T-helper 2 cell (primary cell): ENCODE data around the gene ZNF385C.

Source experiments
- DNase-seq, 5 experiments: peaks; one replicate each; pipeline versions ENCODE4 v3.0.0 to v3.0.0-alpha.2; 2012 to 2022

The ZNF385C gene

DNA sequence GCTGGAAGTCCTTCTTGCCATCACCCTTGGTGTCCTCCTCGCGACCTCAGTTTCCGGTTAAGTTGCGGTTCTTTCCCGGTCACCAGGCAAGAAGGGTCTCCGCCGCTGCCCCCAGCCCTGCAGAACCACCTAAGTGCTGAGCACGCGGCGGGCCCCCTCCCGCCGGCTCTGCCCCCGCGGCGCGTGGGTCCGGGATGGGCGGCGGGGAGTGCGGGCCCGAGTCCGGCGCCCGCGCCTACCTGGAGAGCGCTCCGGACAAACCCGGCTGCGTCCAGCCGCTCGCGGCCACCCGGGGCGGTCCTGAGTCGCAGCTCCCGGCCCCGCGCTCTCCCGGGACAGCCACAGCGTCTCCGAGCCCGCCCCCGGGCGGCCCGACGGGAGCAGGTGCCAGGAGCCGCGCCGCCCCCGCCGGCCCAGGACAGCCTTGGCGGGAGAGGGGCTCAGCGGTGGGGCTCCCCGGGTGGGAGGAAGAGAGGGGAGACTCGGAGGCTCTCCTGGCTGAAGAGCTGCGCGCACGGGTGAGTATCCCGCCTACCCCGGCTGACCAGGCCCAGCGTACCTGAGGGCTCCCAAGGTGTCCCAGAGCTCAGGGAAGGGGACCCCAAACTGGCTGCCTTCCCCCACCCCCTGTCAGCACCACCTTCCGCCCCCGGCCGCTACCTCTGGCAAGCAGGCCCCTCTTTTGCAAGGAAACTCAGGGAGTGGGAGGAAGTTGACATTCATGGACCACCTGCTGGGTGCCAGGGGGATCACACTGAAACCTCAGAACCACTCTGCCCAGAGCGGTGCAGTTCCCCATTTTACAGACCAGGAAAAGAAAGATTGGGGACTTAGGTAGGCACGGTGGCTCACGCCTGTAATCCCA lies 25.7 kb downstream of the ZNF385C start:
- DNase-seq: no peak

DNA sequence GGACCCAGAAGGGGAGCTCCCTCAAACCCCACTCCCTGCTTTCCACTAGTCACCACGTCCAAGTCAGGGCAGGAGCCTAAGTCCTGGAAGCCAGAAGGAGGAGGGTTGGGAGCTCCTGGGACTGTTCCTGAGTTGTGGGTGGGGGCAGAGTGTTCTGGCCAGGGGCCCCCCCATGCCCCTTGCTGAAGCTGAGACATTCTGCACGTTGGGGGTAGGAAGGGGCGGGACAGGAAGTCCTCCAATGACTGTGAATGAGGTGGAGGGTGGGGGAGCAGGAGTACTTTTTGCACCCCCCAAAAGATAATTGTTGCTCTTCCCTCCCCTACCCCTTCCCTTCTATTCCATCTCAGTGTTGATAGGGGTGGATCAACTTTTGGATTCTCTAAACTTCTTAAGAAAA lies 26.5 kb downstream of the ZNF385C start:
- peak in 1 of 5 experiments; percentile 28 for DNase-seq

DNA sequence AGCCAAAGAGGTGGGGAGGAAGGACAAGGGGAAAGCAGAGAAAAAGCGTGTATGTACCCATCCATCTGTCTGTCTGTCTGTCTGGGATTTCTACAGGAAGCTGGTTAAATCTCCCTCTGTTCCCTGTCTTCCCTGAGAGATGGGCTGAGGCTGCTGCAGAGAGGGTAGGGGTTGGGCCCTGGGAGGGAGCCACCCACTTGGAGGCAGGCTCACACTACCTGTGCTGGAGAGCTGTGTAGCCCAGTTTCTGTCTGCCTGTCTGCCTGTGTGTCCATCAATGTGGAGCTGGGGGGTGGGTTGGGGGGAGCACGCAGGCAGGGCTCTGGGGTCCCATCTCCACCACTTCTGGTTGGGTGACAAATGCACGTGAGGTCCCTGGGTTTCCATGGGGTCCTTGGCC lies 29.3 kb downstream of the ZNF385C start:
- DNase-seq: no peak

DNA sequence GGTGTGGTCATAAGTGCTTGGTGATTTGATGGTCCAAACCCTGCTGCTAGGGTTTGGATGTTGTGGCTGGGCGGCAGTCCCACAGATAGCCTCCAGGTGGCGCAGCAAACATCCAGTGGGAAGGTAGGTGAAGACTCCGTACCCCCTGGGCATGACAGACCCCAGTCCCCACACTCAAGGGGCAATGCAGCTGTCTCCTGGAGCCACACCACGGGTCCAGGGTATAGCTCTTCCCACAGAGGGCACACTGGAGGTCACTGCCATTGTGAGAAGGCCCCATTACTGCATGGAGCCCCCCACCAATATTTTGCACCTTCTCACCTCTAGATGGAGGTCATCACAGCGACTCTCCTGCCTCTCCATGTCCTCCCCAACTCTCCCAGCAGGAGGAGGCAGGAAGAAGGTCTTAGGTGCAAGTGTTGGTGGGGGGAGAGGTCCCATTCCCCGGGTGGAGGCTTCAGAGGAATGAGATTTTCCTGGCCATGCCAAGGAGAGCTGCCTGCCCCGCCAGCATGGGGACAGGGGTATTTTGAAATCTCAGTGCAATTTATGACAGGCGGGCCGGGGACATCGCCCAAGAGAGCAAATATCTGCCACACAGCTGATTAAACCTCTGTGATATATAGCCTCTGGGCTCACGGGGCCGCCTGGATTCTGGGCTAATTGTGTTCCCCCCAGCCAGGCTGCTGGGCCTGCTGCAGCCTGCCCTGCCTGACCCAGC lies 30.7 kb downstream of the ZNF385C start:
- DNase-seq: peak; percentile 24 to 64 (median 57)

DNA sequence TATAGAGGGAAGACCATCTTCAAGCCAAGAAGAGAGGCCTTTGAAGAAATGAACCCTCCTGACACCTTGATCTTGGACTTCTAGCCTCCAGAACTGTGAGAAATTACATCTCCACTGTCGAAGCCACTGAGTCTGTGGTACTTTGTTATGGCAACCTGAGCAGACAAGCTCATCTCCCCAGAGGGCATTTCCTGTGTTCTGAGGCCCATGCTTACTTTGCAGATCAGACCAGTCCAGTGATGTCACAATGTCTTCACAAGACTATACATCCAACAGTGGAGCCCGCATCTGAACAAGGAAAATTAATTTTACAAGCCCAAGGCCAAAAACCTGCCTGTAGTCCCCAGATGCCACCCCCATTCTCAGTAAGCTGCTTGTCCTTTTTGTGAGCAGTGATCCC lies 33.1 kb downstream of the ZNF385C start:
- DNase-seq: no peak

DNA sequence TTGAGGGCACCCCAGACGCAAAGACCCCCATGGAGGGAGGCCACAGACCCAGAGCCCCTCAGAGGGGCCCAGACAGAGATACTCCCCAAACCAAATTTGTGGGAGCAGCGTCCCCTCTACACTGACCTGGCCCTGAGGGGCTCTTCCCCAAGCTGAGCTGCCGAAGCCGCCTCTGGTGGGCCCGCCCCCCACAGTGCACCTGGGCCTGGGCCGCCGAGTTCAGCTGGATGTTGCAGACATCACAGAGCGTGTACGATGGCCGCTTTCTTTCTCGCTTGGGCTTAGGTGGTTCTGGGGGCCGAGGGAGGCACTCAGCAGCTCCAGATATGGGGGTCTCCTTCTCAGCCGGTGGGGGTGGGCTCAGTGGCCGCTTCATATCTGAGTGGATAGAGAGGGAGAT lies 35.6 kb downstream of the ZNF385C start:
- no peak for DNase-seq

DNA sequence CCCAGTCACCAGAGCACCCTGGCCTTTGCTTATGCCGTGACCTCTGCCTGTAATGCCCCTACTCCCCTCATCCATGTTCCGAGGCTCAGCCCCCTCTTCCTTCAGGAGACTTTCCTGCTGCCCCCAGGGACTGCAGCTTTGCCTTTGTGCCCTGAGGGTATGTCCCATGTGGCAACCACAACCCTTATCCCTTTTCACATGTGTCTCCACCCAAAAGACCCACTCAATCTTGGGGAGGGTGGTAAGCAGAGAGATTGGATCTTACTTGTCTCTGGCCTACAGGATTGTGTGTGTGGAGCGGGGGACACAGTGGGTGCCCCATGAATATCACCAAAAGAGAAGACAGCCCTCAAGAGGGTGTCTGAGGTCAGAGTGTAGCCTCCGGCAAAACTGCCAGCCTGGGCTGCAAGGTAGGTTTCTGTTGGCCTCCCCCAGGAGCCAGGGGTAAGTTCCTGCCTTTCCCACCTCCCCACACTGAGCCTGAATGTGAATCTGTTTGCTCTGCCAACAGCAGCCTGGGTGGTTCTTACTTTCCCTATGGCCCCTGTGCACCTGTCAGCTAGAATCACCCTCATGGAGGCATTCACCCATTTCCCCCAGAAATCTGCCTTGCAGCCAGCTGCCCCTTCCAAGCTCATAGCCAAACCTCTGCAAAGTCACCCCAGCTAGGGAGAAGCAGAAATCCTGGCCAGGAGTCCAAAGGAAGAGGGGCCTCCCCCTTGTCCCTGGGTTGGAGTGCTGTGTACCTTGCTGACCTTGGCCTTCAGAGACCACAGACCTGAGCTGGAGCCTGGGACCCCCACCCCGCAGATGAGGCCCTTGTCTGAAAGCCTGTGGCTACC lies 36.4 kb downstream of the ZNF385C start:
- DNase-seq: no peak

DNA sequence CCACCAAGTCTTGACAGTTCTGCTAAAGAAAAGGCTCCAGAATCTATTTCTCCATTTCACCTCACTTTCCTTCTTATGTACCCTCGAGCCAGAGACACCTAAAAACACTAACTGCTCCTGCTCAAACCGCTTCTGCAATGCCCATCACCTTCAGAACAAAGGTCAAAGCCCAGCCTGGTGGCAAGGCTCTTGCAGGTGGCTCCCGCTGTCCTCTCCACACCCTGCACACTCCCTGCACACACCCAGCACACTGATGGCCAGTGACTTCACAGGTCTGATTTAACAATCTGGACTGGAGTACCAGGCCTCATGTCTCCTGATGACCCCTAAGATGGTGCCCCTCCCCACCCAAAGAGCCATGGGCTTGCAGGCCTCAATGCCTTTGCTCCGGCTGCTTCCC lies 38.0 kb downstream of the ZNF385C start:
- DNase-seq: no peak

DNA sequence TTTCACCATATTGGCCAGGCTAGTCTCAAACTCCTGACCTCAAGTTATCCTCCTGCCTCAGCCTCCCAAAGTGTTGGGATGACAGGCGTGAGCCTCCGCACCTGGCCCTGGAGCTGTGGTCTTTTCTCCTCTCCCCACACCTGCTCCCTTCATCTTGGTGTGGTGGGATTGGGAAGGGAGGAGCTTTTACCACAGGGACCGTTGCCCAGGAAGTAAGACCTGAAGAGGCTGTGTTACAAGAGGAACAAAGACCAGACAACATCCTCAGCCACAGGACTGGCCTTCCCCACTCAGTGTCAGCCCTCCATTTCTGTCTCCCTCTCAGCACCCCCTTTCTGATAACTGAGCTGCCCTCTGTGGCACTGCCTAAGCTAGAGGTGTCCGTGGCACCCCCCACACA lies 38.5 kb downstream of the ZNF385C start:
- DNase-seq: no peak

DNA sequence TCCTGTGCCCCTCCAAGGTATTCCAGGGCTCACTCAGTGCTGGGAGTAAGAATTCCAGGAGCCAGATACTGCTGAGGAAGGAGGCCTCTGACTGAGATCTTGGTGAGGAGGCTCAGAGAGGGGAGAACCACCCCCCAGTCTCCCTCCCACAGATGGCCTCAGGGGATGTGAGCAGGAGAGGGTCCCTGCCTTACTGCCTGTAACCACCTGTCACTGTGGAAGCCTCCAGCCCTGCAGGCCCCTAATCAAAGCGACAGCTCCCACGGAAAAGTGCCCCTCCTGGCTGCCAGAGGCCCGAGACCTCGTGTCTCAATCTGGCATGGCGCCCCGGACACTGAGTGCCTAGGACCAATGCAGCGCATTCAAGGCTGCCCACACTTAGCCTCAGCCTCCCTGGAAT lies 40.2 kb downstream of the ZNF385C start:
- DNase-seq: no peak

DNA sequence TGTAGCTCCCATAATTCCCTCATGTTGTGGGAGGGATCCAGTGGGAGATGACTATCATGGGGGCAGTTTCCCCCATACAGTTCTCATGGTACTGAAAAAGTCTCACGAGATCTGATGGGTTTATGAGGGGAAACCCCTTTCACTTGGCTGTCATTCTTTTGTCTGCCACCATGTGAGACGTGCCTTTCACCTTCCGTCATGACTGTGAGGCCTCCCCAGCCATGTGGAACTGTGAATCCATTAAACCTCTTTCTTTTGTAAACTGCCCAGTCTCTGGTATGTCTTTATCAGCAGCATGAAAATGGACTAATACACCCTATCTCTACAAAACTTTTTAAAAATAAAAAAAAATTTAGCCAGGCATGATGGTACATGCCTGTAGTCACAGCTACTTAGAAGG lies 41.6 kb downstream of the ZNF385C start:
- no peak for DNase-seq

DNA sequence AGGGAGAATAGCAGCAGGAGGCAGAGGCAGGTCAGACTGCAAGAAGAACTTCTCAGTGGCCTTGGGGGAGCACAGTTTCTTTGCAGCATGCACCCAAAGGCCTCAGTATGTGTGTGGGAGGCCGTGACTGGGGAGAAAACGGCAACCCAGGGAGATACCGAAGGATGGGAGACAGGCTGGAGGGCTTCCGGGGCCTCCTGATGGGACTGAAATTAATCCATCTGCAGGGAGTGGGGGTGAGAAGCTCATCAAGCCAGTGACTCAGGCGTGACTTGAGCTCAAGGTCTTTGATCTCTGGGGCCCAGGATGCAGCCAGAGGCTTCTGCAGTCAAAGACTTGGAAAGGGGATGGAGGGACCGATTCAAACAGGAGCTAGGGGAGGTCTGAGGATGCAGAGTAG lies 42.8 kb downstream of the ZNF385C start:
- no peak for DNase-seq

DNA sequence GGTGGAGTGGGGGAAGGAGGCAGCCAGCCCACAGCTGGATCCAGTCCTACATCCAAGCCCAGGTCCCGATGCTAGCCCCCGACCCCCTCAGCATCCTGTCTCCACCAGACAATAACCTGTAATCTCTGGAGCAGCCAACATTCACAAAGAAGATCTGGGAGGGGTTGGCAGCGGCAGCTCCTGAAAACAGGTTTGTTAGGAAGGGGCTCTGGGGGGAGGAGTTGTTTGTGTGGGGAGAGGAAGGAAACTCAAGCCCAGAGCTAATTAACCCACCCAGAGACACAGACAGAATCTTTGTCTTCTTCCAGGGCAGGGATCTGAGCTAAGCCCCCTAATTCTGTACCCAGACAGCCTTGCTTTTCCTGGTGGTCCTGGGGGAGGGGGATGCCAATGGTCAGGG lies 43.2 kb downstream of the ZNF385C start:
- no peak for DNase-seq

DNA sequence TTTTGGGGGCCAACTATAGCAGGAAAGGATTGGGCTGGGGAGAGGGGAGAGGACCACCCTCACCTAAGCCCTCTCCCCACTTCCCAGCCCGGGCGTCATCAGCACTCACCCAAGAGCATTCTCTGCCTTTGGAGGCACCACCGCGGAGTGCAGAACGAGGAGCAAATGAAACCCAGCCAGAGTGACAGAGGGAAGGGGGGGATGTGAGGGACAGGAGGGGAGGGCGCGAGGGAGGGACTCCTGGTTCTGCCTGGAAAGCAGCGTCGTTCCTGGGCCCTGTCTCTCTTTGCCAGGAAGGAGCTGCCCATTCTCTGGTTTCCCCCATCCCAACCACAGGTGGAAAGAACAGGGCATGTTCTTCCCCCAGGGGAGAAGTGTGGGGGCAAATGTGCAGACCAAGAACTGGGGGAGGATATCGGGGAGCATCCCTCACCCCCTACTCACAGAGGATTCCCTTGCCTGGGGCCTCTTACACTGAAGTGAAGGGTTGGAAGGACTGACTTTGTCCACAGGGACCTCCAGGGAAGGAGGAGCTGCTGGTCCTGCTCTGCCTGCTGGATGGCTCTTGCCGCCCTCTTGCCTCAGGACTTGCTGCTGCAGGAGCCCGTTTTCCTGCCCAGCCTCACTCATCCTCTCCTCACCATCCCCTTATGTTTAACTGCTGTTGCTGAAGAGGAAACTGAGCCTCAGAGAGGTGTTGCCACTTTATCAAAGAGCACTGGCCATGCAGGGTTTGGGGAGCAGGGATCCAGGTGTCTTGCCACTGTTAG lies 44.4 kb downstream of the ZNF385C start:
- no peak for DNase-seq

DNA sequence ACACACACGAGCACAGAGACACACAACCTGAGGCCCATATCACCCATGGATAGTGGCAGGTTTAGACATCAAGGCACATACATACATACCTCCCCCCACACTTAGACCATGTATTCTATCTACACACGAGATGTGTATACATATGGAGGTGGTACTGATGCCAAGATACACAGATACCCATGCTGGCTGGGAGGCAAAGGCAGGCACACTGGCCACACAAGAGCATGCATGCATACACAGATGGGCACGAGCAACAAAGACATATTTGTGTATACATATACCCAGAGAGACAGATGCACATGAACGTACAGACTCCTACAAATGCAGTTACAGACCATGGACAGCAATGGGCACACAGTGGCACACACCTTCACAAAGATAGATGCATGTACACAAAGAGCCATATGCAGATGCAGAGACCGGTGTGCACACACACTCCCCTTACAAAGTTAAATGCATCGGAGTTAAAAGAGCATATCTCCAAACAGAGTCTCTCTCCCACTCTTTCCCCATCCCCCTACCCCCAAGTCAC lies 45.9 kb downstream of the ZNF385C start:
- no peak for DNase-seq

DNA sequence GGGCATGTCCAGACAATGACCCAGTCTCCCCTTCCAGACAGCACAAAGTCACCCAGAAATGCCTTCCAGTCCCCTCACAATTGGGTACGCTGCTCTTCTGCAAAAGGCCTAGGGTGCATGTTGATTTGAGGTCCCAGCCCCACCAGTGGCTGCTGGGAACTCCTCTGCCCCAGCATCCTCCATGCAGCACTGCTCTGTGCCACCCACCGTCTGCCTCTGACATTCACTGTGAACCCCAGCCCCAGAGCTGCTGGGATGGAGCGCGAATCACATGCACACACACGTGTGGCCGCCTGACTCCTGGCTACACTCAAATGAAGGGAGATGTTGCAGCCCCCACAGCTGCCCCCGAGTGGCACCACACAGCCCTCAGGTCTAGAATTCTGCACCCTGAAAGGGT lies 46.6 kb downstream of the ZNF385C start:
- DNase-seq: no peak

DNA sequence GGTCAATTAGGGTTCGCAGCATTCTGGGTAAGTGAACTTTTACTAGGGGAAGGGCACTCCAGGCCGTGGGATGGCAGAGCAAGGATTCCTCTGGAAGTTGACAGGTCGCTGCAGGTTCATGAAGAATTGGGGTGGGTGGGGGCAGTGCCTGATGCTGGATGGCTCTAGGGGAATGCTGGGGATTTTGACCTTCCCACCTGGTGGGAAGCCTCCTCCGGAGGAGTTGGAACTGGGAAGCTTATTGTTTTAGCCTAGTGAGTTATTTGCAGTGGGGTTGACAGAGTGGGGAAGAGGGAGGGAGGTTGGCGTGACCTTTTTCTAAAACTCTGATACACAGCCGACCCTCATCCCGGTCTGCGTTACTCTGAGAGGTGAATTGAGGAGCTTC lies 47.3 kb downstream of the ZNF385C start:
- DNase-seq: no peak

DNA sequence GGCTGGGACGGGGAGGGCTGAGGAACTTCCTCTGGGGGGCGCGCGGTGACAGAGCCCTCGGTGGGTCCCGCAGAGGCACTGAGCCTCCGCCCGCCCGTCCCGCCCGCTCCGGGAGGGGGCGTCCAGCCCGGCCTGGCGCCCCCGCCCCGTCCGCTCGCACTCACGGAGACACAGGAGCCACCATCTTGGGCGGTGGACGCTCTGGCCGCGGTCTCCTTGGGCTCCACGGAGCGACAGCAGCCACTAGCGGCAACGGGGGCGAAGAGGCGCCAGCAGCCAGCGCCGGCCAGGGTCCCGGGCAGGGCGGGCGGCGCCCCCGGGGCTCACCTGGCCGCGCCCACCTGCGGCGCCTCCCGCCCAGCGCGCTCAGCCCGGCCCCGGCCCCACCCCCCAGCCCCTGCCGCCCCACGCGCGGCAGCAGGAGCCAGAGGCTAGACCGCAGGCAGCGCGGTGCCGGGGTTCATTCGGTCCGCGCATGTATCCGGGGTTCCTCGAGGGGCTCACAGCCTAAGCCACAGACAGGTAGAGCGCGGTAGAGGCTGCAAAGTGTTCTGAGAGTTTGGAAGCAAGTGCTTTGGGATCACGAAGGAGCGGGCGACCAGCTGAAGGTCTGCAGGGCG lies 47.8 kb downstream of the ZNF385C start, which contains the start of gene C17orf113:
Gene C17orf113 (minus strand): TSS at position 209 of the 620 bp plus-strand sequence. CDS start 7,225 bp downstream, outside the sequence.
- DNase-seq: peak in 4 of 5 experiments; percentile 18 to 35 (median 26)

DNA sequence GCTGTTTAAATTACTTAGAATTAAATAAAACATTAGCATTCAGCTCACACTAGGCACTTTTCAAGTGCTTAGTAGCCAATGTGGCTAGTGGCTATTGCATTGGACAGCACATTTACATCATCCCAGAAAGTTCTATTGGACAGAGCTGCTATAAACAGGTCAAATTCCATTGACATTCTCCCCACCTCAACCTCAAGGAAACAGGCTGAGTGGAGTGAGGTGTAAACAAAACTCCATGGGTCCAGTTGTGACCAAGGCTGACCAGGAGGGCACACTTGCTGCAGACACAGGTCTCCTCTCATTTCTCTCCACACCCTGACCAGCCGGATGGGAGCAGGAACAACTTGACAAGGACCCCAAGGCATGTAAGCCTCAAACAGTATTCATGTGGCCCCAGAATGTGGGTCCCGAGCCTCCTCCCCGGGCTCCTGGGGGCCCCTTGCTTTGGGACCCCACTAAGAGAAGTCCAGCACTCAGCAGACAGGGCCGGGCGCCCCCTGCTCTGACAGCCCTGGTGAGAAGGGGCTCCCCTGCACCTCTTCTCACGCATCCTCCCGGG lies 48.4 kb downstream of the ZNF385C start:
- no peak for DNase-seq

DNA sequence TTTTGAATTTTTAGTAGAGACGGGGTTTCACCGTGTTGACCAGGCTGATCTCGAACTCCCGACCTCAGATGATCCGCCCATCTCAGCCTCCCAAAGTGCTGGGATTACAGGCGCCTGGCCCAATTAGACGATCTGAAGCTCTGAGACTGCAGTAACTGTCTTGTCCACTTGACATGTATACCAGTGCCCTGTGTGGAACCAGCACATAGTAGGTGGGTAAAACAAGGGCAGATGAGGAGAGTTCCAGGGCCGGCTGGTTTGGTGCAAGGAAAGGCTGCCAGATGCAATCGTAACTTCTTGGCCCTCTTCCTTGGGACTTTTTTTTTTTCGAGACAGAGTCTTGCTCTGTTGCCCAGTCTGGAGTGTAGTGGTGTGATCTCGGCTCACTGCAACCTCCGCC lies 50.9 kb downstream of the ZNF385C start:
- DNase-seq: no peak

DNA sequence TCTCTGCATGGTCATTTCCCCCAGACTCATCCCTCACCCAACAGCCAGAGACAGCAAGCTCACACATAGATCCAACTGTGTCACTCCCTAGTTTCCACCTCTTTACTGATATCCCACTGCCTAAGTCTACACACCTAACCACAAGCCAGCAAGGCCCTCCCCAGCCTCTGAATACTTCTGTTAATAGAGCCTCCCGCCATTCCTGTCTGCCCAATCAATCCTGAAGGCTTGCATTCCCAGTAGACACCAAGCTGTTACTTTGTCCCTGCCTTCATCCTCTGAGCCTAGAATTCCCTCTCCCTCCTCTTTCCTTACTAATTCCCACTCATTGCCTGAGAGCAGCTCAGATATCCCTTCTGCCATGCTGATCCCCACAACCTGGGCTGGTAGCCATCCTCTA lies 52.6 kb downstream of the ZNF385C start:
- no peak for DNase-seq
